M059J (cell line): Measurements from ENCODE around the gene IDUA. TPM values are rescaled to one million over a fixed set of nuclear protein-coding genes. Genes with fewer than 3 reads are reported as not detected.

Experiments
- DNase-seq: peaks from one replicate; pipeline ENCODE4 v3.0.0-alpha.2; 2012; ENCODE audit warnings: low read depth
- total RNA-seq: library from RNA; depleted of rRNA; stranded (reverse); fragments of >200 nt; shearing (Covaris generic); gene quantifications from 2 replicates; pipeline ENCODE4 v1.2.3, GENCODE V29; 2014

Gene IDUA
- total RNA-seq, 1 experiment from 2014 or later = 11.9 TPM

DNA sequence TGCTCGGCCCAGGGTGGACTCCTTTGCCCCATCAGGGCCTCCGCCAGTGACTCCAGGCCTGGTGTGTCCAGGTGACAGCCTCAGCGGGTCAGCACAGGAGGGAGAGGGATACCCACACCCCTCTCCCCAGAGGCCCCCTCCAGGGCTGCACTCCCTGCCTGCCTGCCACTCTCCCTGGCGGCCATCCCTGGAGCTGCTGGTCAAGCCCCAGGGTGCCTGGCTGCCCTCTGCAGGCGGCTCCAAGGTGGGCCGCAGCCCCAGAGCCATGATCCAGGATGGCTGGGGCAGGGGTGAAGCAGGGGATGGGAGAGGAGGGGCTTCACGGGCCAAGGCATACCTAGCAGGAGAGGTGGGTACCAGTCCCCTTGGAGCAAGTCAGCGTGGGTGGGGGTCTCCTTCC lies 28.3 kb downstream of the IDUA start:
- no peak for DNase-seq

DNA sequence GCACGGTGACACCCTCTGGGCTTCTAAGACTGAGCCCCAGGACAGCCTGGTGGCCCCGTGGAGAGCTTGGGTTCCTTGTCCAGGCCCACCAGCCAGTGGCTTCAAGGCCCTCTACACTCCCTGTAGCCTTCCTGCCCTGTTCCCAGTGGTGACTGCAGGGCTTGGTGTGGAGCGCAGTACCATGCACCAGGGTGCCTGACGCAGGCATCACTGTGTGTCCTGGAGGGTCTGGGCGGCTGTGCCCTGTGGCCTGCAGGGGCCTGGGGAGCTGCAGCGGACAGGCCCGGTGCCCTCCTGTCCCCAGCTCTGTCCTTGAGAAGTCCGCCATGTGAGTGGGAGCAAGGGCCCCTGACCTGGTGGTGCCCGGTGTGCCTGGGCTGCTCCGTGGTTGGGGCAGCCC lies 28.9 kb downstream of the IDUA start:
- DNase-seq = no peak

DNA sequence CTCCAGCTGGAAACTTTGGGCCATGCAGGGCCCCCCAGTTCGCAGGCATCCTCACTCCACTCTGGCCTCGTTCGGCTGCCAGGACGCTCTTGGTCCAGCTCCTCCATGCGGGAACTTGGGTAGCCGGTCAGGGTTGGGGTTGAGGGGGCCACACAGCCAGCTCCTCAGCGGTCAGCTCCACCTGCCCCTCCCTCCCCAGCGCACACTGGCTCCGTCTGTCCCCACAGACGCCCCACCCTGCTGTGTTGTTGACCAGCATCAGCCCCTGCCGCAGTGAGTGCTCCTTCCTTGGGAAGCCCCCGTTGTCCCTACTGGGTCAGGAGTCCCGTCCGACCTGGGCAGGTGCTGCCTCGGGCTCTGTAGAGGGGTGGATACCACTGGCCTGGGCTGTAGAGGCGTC lies 30.4 kb downstream of the IDUA start:
- DNase-seq = no peak

DNA sequence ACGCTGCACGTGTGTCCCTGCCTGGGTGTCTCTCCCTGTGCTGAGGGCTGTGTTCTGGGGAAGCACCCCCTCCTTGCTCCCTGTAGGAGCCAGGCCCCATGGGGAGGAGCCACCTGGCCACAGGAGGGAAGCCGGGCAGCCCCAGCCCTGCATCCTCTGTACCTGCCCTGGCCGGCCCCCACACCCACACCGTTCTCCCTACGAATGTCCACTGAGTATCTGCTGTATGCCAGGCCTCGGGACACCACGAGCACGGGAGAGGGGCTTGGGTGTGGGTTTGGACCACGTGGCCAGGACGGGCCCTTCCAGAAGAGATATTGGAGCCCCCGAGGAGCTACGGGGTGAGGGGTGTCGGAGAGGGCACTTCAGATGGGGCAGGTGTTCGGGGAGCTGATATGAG lies 30.9 kb downstream of the IDUA start:
- DNase-seq = no peak

GRCh38 chr4:1018147-1019020 lies 31.5 kb downstream of the IDUA start:
- no peak for DNase-seq

DNA sequence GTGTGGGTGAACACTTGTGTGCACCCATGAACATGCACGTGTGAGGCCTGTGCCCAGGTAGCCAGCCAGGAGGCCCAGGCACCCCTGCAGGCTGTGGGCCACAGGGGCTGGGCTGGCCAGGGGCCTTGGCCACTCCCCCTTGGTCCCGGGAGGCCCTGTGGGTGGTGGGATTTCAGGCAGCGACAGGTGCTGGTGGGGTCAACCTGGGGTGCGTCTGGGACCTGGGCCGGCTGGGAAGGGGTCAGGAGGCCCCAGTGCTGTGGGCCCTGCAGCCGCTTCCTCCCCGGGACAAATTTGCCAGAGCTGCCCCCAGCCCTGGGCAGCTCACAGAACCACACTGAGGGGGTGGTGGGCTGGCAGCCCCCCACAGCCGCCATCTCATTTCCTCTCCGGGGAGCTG lies 32.5 kb downstream of the IDUA start:
- DNase-seq = no peak

DNA sequence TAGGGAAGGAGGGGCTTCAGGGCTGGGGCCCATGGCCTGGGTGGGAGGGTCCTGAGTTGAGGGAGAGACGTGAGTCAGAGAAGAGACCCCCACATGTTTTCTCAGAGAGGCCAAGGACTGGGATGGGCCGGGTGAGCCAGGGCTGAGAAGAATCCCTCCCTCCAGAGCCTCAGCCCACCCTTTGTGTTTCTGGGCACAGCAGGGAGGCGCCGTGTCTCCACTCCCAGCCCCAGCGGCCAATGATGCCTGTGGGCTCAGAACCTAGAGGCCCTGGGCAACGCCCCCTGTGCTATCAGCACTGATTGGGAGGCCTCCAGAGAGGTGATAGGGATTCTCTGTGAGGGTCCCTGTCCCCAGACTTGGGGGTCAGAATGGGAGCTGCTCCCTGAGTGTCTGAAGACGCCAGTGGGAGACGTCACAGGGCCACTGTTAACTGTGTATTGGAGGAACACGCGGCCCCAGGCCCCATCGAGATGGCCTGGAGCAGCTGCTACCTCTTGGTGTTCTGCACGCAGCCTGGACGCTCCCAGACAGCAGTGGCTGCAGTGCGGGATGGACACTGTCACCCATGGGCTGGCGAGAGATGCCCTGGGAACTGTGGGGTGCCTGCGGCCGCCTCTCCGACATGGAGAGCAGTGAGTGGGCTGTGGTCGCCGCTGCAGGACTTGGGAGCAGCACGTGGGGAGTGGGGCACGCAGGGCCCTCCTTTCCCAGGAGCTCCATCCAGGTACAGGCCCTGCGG lies 33.1 kb downstream of the IDUA start:
- DNase-seq = no peak

GRCh38 chr4:1021386-1022050 lies 34.7 kb downstream of the IDUA start:
- no peak for DNase-seq

DNA sequence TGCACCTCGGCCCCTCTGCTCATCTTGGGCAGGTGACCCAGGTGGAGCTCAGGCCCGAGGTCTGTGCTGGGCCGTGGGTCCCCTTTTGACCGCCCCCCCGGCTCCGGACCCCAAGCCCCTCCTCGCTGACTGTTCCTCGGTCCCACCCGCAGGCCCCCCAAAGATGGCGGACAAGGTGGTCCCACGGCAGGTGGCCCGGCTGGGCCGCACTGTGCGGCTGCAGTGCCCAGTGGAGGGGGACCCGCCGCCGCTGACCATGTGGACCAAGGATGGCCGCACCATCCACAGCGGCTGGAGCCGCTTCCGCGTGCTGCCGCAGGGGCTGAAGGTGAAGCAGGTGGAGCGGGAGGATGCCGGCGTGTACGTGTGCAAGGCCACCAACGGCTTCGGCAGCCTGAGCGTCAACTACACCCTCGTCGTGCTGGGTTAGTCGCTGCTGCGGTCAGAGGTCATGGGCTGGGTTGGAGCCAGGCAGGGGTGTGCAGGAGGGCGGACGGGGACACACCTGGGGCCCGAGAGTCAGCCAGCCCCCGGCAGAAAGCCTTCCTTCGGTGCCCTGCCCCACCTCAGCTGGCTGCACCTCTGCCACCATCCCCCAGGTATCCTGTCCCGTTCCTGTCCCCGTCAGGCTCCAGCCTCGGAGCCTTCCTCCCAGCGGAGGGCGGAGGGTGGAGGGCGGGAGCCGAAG lies 35.4 kb downstream of the IDUA start:
- no peak for DNase-seq

DNA sequence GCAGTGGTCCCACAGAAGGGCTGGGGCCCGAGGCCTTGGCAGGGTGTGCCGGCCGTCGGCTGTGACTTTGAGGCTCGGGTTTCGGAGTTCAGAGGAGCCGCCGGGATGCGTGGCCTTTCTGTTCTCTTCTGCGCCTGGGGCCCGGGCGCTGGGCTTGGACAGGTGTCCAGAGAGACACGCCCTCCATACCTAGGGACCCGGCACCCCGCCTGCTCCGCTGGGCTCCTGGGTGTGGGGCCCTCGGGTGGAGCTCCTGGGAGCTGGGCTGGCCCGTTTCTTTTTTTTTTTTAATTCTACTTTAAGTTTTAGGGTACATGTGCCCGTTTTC lies 35.9 kb downstream of the IDUA start:
- DNase-seq = no peak

GRCh38 chr4:1023075-1023640 lies 36.3 kb downstream of the IDUA start:
- no peak for DNase-seq

GRCh38 chr4:1023895-1024740 lies 37.3 kb downstream of the IDUA start:
- DNase-seq = no peak

DNA sequence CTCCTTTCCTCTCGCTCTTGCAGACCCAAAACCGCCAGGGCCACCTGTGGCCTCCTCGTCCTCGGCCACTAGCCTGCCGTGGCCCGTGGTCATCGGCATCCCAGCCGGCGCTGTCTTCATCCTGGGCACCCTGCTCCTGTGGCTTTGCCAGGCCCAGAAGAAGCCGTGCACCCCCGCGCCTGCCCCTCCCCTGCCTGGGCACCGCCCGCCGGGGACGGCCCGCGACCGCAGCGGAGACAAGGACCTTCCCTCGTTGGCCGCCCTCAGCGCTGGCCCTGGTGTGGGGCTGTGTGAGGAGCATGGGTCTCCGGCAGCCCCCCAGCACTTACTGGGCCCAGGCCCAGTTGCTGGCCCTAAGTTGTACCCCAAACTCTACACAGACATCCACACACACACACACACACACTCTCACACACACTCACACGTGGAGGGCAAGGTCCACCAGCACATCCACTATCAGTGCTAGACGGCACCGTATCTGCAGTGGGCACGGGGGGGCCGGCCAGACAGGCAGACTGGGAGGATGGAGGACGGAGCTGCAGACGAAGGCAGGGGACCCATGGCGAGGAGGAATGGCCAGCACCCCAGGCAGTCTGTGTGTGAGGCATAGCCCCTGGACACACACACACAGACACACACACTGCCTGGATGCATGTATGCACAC lies 38.2 kb downstream of the IDUA start:
- no peak for DNase-seq

DNA sequence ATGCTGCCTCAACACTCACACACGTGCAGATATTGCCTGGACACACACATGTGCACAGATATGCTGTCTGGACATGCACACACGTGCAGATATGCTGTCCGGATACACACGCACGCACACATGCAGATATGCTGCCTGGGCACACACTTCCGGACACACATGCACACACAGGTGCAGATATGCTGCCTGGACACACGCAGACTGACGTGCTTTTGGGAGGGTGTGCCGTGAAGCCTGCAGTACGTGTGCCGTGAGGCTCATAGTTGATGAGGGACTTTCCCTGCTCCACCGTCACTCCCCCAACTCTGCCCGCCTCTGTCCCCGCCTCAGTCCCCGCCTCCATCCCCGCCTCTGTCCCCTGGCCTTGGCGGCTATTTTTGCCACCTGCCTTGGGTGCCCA lies 39.3 kb downstream of the IDUA start:
- DNase-seq = no peak

DNA sequence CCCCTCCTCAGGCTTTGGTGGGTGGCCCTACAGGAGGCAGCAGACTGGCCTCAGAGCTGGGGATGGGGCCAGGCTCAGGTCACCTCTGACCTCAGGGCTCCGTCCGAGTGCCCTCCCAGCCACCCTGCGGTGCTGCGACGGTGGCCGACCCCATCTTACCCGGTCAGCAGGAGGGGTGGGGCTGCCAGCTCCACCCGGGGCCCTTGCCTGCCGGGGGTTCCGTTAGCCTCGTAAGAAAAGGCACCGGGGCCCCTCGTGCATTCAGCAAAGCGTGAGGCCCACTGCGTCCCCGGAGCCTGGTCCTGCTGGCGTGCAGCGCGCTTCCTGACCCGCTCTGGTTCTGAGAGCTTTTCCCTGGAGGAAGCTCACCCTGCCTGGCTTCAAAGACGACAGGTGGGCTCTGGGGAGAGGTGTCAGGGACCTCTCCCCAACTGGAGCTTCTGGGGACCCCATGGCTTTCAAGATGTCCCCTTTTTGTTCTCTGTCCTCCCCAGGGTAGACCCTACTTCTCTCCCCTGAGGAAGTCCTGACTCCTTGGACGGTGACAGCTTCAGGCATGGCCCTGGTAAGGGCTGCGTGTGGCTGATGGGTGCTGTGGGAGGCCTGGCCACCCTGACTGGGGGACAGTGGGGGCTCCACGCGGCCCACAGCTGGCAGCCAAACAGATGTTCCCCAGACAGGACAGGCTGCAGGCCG lies 40.5 kb downstream of the IDUA start:
- DNase-seq = no peak

DNA sequence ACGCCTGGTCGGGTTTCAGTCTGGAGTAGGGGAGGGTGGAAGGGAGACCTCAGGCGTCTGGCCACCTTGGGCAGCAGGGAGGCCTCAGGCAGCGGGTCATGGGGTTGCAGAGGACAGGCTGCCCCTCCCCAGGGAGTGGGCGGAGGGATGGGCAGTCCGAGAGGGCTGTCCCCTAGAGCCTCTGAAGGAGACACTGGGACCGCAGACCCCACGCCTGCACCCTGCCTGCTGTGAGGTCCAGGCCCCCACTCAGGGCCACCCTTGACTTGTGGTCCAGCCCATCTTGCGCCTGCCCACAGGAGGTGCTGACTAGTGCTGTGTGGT lies 41.0 kb downstream of the IDUA start:
- no peak for DNase-seq

- no peak for DNase-seq
These were observed 41.9 kb downstream of the IDUA start for GRCh38 chr4:1028574-1029220.

- no peak for DNase-seq
These were observed 42.7 kb downstream of the IDUA start for GRCh38 chr4:1029529-1029928.

DNA sequence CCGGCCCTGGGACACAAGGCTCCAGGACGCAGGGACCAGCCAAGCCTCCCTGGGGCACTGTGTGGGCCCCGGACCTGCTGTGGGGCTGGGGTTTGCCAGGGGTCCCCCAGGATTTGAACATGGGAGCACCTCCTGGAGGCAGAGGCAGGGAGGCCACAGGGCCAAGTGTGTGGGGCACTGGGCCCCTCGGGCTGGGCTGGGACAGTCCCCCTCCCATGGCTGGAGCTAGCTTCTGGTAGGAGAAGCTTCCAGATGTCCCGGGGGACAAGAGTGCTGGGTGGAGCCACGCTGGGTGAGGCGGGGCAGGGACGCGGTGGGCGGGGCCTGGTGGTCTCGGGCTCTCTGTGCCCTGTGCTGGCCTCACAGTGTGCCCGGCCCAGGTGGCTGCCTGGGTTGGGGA lies 43.2 kb downstream of the IDUA start:
- DNase-seq = no peak
